Globus pallidus (tissue), 1 donor: Measurements from ENCODE around the gene PTGES3L.
"Not testable (repeated sequence)": the region's sequence is repeated elsewhere in the genome, so short reads cannot be mapped to it uniquely, and the experiment has no call there.

Experiments used
- DNase-seq: peaks from one replicate; pipeline ENCODE4 v3.0.0-alpha.2; 2015; ENCODE audit warnings: low spot score

Gene PTGES3L

DNA sequence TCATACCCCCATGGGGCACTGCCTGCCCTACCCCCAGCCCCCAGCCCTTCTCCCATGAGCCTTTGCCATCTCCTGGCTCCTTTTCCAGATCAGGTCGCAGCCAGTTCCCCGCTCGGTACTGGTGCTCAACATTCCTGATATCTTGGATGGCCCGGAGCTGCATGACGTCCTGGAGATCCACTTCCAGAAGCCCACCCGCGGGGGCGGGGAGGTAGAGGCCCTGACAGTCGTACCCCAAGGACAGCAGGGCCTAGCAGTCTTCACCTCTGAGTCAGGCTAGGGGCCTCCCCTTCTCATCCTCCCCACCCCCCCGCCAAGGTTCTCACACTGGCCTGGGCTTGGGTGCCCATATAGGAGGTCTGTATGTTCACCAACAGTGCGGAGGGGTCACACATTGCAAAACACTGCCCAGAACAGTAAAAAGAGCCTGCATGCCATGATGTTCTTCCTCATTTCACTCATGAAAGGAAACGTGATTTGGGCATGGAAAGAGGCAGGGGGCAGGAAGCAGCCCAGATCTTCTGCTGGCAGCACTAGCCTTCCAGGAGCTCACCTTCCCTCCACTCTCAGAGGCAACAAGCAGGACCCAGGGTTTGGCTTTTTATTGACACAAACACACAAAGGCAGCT, 34.3 kb upstream of the PTGES3L start:
- no peak for DNase-seq

DNA sequence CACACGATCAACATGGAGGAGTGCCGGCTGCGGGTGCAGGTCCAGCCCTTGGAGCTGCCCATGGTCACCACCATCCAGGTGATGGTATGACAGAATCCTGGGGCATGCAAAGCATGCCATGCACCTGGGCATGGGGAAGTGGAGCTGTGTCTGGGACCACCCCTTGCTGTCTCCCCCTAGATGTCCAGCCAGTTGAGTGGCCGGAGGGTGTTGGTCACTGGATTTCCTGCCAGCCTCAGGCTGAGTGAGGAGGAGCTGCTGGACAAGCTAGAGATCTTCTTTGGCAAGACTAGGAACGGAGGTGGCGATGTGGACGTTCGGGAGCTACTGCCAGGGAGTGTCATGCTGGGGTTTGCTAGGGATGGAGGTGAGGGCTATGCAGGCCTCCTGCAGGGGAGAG, 33.4 kb upstream of the PTGES3L start:
- no peak for DNase-seq

DNA sequence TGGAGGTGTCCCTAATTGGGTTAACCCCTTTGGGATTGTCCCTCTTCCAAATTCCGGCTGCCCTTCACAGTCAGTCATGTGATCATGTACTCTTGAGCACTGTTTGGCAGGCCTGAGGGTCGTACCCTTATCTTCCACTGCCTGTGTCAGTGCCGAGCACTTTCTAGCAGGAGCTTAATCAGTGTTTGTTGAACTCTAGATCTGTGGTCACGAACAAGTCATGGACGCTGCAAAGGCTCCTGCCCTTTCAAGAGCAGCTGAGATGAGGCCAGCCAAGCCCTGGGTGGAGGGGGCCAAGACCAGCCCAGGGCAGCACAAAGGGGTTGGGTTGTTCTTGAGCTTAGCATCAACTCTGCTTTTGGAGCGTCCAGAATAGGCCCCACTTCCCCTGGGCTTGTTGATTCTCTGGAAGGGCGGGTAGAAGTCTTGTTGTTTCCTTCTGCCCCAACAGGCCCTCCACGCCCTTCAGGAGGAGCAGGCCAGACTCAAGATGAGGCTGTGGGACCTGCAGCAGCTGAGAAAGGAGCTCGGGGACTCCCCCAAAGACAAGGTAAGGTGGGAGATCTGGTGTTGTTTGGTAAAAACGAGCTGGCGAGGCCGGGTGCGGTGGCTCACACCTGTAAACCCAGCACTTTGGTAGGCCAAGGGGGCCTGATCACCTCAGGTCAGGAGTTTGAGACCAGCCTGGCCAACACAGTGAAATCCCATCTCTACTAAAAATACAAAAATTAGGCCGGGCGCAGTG, 32.0 kb upstream of the PTGES3L start:
- no peak for DNase-seq

DNA sequence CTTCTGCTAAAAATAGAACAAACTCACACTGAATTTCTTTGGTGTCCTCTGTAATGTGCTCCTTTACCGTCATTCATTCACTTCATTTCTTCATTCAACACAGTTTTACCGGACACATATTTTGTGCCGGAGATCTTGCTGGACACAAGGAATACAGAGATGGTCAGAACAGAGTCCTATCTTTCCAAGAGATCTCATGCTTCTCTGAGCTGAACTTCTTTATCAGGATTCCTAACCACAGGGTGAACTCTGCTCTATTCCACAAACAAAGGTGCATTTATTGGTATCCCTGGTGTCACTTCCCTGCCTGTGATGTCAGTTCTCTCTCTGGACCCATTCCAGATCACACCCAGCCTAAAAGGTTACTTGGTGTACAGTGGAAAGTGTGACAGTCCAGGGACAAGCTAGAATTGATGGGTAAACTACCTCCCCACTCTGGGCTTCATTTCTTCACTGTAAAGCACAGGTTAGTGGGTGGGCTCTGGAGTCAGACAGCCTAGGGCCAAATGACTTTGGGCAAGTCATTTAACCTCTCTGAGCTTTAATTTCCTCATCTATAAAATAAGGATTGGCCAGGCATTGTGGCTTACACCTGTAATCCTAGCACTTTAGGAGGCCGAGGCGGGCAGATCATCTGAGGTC, 30.9 kb upstream of the PTGES3L start:
- DNase-seq, result no peak

DNA sequence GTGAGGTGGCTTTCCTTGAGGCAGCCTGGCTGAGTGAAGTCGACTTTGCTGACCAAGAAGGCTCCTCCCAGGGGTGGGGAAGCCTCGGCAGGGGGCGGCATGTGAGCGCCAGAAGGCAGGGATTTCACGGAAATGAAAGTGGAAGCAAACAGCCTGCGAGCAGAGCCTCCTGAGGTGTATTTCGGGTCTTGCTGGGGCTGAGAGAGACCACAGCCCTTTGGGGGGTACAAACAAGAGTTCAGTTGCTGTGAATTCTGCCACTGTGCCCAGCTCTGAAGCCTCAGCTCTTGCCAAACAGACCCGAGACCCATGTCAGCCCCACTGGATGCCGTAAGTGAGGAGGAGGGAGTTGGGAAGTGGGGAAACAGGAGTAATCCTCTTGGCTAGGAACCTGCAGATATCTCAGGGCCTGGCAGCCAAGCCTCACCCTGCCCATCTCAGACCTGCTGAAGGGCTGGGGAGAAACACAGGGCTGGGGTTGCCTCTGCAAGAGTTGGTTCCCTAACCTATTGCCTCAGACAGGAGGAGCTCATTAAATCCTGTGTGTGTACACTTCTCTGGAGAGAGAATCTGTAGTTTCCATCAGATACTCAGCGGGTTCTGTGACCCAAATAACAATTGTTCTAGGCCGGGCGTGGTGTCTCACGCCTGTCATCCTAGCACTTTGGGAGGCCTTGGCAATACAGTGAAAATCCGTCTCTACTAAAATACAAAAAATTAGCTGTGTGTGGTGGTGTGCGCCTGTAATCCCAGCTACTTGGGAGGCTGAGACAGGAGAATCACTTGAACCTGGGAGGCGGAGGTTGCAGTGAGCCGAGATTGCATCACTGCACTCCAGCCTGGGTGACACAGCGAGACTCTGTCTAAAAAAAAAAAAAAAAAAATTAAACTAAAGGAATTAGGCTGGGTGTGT, 27.0 kb upstream of the PTGES3L start, which contains the start of gene IFI35:
Gene IFI35, plus strand, starts transcription at position 146 of the 913 bp plus-strand sequence. Its CDS starts 164 bp downstream, at position 310.
- peak; percentile 77 for DNase-seq

DNA sequence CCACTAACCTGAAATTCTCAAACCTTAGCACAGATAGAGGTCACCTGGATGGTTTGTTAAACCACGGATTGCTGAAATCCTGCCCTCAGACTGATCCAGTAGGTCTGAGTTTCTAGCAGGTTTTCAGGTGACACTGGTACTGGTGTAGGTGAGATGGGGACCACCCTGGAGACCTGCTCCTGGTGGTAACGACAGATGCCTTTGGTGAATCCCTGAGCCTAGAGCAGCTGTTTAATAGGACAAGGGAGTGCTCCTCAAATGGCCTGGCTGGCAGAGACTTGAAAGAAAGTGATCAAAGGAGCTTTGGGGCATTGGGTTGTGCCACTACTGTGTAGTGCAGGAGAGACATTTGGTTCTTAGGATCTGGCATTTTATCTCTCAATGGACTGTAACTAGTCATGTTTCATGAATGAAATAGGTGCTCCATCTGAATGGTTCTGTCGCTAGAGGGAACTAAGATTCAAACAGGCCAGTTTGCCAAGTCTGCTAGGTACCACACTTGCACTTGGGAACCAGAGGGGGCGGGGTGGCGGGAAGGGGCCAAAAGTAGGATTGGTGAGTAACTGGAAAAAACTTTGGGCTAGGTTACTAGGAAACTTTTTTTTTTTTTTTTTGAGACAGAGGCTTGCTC, 23.8 kb upstream of the PTGES3L start:
- DNase-seq, result no peak

DNA sequence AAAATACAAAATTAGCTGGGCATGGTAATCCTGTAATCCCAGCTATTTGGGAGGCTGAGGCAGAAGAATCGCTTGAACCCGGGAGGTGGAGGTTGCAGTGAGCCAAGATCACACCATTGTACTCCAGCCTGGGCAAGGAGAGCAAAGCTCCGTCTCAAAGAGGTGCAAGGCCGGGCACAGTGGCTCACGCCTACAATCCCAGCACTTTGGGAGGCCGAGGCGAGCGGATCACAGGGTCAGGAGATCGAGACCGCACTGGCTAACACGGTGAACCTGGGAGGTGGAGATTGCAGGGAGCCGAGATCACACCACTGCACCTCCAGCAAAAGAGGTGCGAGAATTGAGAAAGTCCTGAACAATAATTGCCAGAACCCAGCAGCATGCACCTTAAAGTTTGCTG, 21.0 kb upstream of the PTGES3L start:
- not testable (repeated sequence) for DNase-seq

DNA sequence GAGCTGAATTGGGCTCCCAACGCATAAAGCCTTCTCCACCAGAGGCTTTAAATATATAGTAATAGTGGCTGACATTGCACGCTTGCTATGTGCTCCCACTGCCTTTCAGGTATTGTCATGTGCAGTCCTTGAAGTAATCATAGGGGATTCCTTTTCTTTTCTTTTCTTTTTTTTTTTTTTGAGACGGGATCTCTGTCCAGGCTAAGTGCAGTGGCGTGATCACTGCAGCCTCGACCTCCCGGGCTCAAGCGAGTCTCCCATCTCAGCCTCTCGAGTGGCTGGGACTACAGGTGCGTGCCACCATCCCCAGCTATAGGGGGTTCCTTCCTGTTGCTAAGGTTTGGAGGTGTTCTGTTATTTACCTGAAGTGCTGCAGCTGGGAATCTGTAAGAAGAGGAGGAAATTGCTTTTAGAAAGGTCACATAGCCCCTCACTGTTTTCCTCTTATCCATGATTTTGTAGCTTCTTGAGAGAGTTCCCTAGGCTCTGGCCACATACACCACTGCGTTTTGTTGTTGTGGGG, 19.2 kb upstream of the PTGES3L start:
- no peak for DNase-seq

DNA sequence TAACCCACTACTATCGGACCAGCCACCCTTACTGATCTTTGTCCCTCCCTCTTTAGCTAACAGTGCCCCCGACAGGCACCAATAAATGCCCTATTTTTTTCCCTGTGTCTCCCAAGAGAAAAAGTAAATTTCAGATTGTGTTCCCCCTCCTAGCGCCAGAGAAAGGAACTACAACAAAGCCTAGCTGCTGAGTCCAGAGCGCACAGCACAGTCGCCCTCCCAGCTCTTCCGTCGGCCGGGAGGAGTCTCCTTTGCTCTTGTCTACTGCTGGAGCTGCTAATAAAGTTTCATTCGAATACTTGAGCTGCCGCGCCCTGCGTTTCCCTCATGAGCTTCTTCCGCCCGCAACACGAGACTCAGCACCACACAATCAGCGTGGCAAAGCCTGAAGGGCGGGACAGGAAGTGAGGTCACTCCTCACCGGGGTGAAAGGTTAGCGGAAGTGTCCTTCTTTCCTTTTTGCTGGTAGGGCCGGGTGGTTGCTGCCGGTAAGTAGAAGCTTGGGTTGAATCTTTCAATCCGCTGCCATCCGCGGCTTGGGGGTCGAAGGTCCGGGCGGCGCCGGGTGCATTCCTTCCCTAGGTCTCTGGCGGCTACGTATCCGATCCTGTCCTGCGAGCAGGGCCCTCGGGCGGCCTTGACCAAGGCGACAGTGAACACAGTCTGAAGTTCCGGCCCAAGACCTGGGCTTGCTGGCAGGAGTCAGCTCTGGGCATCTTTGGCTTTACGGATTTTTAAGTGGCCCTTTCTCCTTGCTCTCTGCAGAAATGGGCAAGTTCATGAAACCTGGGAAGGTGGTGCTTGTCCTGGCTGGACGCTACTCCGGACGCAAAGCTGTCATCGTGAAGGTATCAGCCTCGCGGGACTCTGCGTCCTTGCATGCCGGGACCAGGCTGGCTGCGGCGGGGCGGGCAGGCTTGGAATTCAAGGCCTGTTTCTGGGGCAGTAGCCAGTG, 18.4 kb upstream of the PTGES3L start, which contains the start of gene RPL27:
Gene RPL27, plus strand, starts transcription at position 436 of the 955 bp plus-strand sequence. Its CDS starts 332 bp downstream, at position 768.
- peak; percentile 100 for DNase-seq

DNA sequence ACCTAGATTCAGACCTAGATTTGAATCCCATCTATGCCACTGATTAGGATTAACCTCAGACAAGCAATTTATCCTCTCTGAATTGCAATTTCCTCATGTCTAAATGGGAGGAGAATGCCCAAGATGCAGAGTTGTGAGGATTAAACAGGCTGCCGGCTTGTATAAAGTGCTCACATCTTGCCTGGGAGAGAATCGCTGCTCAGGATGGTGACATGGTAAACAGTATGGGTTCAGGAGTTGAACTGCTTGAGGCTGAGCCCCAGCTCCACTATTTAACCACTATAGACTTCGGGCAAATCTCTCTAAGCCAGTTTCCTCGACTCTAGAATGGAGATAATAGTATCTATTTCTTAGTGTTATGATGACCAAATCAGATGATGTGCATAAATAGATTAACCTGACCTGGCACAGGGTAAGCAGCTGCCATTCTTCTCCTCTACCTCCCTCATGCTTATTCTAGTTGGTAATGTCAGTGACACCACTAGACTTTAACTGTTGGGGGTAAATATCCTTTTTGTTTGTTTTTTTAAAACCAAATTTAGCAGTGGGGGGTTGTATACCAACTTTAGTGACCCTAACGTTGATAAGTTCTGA, 17.6 kb upstream of the PTGES3L start:
- no peak for DNase-seq

DNA sequence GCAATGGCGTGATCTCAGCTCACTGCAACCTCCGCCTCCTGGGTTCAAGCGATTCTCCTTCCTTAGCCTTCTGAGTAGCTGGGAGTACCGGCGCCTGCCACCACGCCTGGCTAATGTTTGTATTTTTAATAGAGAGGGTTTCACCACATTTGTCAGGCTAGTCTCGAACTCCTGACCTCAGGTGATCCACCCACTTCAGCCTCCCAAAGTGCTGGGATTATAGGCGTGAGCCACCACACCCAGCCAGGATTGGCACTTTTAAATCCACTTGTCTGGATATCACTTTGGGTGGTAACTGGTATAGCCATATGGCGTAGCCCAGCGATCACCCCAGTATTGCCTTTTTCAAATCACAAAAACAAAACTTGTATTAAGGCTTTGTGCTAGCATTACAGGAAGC, 14.0 kb upstream of the PTGES3L start:
- not testable (repeated sequence) for DNase-seq

DNA sequence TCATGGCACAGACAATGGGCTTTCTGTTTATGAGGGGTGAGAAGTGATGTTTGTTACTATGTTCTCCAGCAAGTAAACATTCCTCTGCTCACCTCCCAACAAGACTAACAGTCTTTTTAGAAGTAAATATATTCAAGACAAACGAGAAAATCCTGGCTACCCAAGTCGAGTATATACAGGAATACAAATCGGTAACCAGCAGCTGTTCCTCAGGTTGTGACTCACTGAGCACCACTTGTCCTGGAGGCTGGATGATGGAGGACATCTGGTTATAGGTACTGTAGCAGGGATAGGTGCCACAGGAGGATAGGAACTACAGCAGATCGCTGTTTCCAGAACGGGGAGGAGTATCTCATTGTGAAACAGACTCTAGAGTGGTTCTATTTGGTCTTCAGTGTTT, 13.0 kb upstream of the PTGES3L start:
- no peak for DNase-seq

DNA sequence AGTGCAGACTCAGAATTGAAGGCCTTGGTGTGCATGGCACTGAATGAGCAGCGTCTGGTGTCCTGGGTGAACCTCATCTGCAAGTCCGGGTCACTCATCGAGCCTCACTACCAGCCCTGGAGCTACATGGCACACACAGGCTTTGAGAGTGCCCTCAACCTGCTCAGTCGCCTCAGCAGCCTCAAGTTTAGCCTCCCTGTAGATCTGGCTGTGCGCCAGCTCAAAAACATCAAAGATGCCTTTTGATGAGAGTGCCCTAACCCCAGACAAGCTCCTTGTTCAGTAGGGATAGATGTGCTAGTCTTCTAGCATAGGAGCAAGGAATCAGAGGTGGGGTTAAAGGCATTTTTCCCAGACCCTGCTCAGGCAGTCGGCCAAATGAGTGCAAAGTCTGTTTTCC, 11.6 kb upstream of the PTGES3L start:
- DNase-seq, result no peak

DNA sequence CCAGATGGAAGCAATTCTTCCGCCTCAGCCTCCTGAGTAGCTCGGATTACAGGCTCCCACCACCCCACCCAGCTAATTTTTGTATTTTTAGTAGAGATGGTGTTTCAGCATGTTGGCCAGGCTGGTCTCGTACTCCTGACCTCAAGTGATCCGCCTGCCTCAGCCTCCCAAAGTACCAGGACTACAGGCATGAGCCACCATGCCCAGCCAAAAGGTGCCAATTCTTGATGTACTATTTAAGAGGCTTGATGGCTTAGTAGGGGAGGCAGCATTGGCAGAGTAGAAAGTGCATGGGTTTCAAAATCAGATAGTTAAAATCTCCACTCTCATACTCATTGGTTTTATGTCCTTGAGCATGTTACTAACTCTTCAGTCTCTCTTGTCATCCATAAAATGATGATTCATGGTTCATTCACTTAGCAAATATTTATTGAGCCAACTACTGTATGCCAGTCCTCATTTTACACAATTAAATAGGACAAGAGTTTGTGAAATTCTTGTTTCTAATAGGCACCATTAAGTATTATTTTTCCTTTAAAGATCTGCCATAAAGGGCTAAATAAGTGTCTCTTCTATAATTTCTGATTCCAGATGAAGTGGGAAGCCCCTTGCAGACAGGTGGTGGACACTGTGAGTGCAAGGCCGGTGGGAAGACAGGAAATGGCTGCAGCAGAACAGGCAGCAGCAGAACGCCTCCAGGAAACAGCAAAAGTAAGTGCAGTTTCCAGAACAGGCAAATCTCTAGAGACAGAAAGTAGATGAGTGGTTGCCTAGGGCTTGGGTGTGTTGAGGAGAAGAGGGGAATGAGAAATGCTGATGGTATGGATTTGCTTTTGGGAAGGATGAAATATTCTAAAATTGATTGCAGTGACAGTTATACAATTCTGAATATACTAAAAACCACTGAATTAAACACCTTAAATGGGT, 10.1 kb upstream of the PTGES3L start:
- no peak for DNase-seq

DNA sequence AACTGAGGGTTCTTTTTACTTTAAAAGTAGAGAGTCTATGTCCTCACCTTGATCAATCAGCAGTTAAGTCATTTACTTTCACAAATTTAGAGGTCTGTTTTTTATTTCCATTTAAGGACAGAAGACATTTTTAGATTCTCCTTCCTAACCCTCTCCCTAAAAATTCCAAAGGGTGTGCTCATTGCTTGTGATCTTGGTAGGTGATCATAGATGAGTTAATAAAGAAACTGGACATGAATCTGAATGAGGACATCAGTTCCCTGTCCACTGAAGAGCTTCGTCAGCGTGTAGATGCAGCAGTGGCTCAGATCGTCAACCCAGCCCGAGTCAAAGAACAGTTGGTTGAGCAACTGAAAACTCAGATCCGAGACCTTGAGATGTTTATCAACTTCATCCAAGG, 9.3 kb upstream of the PTGES3L start:
- no peak for DNase-seq

DNA sequence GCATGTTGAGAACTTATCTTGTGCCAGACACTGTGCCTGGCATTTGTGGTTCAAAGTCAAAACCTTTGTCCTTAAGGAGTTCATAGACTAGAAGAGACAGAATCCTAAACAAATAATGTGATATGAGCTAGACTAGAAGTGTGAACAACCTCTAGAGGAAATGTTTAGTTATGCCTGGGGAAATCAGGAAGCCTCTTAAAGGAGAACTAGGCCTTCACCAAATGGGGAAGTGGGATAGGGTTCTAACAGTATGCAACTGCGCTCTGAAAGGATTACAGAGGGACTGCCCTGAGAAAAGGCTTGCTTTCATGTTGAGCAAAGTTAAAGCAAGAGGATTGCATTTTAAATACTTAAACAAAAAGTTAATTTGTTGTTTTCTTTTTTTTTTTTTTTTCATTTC, 5.3 kb upstream of the PTGES3L start:
- peak; percentile 39 for DNase-seq

DNA sequence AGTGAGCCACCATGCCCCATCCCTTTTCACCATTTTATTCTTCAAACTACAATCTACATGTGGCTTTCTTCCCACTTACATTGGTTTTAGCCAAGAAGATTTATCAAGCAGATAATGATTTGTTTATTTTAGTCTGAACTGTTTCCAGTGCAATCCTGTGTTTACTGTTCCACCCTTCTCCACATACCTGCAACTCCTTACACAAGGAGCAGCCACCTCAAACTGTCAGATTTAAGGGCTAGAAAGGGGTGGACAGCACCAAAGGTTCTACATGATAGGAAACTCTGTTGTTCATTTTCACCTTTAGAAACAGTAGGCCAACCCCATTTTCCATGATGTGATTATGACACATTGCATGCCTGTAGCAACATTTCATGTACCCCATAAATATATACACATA, 2.4 kb upstream of the PTGES3L start:
- no peak for DNase-seq

DNA sequence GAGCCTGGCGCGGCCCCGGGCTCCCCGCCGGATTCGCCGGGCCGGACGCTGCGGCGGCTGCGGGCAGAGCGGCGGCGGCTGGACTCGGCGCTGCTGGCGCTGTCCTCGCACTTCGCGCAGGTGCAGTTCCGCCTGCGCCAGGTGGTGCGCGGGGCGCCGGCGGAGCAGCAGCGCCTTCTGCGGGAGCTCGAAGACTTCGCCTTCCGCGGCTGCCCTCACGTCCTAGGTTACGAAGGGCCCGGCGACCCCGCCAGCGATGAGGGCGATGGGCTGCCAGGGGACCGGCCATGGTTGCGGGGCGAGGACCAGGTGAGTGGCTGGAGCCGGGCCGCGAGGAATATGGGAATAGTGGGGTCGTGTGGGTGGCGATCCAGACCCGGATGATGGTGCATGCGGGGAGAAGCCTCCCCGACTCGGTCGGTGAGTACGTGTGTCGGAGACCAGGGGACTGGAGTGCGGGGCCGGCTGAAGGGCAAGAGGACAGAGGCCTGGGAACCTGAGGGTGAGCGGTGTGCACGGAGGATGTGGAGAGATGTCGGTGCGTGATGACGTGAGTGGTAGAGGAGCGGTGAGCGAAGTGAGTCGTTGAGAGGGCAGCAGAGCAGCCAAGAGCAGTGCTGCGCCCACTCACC, 1.0 kb upstream of the PTGES3L start:
- no peak for DNase-seq
